Activated gamma-delta T cell treated with anti-CD3 and anti-CD28 coated beads, Interleukin-2, amount 50 U/mL, for 16 hours (primary cell): ENCODE results near the gene DPP10.

Experiments
- DNase-seq: peaks from one replicate; pipeline ENCODE4 v3.0.0-alpha.2; 2020; ENCODE audit warnings: low read depth

The DPP10 gene

GRCh38 chr2:114810092-114810491, 367.7 kb downstream of the DPP10 start:
- DNase-seq: no peak

GRCh38 chr2:114812261-114812660, 369.8 kb downstream of the DPP10 start:
- no peak for DNase-seq

- no peak for DNase-seq
These were observed 371.9 kb downstream of the DPP10 start for GRCh38 chr2:114814355-114814754.

- no peak for DNase-seq
These were observed 378.6 kb downstream of the DPP10 start for GRCh38 chr2:114821055-114821454.

- no peak for DNase-seq
These were observed 401.5 kb downstream of the DPP10 start for GRCh38 chr2:114843963-114844362.

GRCh38 chr2:114857196-114857595, 414.8 kb downstream of the DPP10 start:
- DNase-seq: no peak

GRCh38 chr2:114859726-114860510, 417.5 kb downstream of the DPP10 start:
- no peak for DNase-seq

- DNase-seq: no peak
These were observed 419.8 kb downstream of the DPP10 start for GRCh38 chr2:114862243-114862642.

GRCh38 chr2:114864901-114865300, 422.5 kb downstream of the DPP10 start:
- no peak for DNase-seq

- no peak for DNase-seq
These were observed 437.6 kb downstream of the DPP10 start for GRCh38 chr2:114880046-114880445.

GRCh38 chr2:114919985-114920384, 477.5 kb downstream of the DPP10 start:
- DNase-seq: no peak

- DNase-seq: no peak
These were observed 479.6 kb downstream of the DPP10 start for GRCh38 chr2:114922076-114922475.

- DNase-seq: no peak
These were observed 483.1 kb downstream of the DPP10 start for GRCh38 chr2:114925296-114926255.

- no peak for DNase-seq
These were observed 483.9 kb downstream of the DPP10 start for GRCh38 chr2:114926303-114926702.

- no peak for DNase-seq
These were observed 486.8 kb downstream of the DPP10 start for GRCh38 chr2:114929225-114929624.

- DNase-seq: no peak
These were observed 491.3 kb downstream of the DPP10 start for GRCh38 chr2:114933671-114934241.

GRCh38 chr2:114935031-114935430, 492.6 kb downstream of the DPP10 start:
- DNase-seq: no peak

- no peak for DNase-seq
These were observed 495.0 kb downstream of the DPP10 start for GRCh38 chr2:114937366-114937930.

GRCh38 chr2:114940785-114941458, 498.5 kb downstream of the DPP10 start:
- DNase-seq: no peak

GRCh38 chr2:114949228-114949804, 506.9 kb downstream of the DPP10 start:
- DNase-seq: no peak

GRCh38 chr2:114960389-114960788, 517.9 kb downstream of the DPP10 start:
- DNase-seq: no peak
